Fibroblast of lung (primary cell): ENCODE measurements around the gene ARL4C. TPM values are rescaled to one million over a fixed set of nuclear protein-coding genes. Genes with fewer than 3 reads are reported as not detected.

Source experiments
- DNase-seq, 2 donors: peaks; one replicate each; pipeline versions ENCODE4 v3.0.0 to v3.0.0-alpha.2; 2010; ENCODE audit warnings: low read depth in 2 of 2
- H2AFZ ChIP-seq: 2 replicates; pipeline ENCODE4 v1.5.1; 2012; ENCODE audit warnings: low read length, control low read depth, inconsistent platforms
- H3K27ac ChIP-seq: 2 replicates; pipeline ENCODE4 v1.5.1; 2011; ENCODE audit warnings: low read length, control low read depth; ENCODE audit not compliant: insufficient read depth
- H3K27me3 ChIP-seq: 2 replicates; pipeline ENCODE4 v1.5.1; 2011; ENCODE audit warnings: mild to moderate bottlenecking, low read length; ENCODE audit not compliant: control insufficient read depth, insufficient read depth
- H3K36me3 ChIP-seq: 2 replicates; pipeline ENCODE4 v1.5.1; 2011; ENCODE audit warnings: low read length; ENCODE audit not compliant: control insufficient read depth, insufficient read depth
- H3K4me1 ChIP-seq: 2 replicates; pipeline ENCODE4 v1.5.1; 2011; ENCODE audit warnings: low read length; ENCODE audit not compliant: control insufficient read depth, insufficient read depth; ENCODE audit errors: extremely low read depth
- H3K4me2 ChIP-seq: 2 replicates; pipeline ENCODE4 v1.5.1; 2011; ENCODE audit warnings: low read length, control low read depth; ENCODE audit not compliant: insufficient read depth; ENCODE audit errors: extremely low read depth
- H3K4me3 ChIP-seq, 4 experiments: fragments of 200-600 bp in 1 of 4; sonication (generic) in 1 of 4; replicated peaks in 1 of 4; 2 replicates each; pipeline ENCODE4 v1.5.1; 2011 to 2016; ENCODE audit warnings: low read length in 4 of 4, low read depth in 3 of 4, mild to moderate bottlenecking in 3 of 4, control low read depth in 2 of 4, inconsistent platforms in 1 of 4, mixed read lengths in 1 of 4; ENCODE audit not compliant: insufficient read depth in 1 of 4; ENCODE audit errors: control extremely low read depth in 1 of 4
- H3K79me2 ChIP-seq: 2 replicates; pipeline ENCODE4 v1.5.1; 2012; ENCODE audit warnings: mild to moderate bottlenecking, low read length, inconsistent platforms; ENCODE audit not compliant: control insufficient read depth, insufficient read depth
- H3K9ac ChIP-seq: 2 replicates; pipeline ENCODE4 v1.5.1; 2011; ENCODE audit warnings: mild to moderate bottlenecking, low read length, control low read depth; ENCODE audit not compliant: insufficient read depth
- H3K9me3 ChIP-seq: 2 replicates; pipeline ENCODE4 v1.5.1; 2012; ENCODE audit warnings: low read depth, low read length; ENCODE audit not compliant: control insufficient read depth, insufficient read depth
- H4K20me1 ChIP-seq: 2 replicates; pipeline ENCODE4 v1.5.1; 2011; ENCODE audit warnings: low read length; ENCODE audit not compliant: control insufficient read depth, insufficient read depth; ENCODE audit errors: extremely low read depth
- CTCF ChIP-seq, 2 donors: IDR thresholded peaks in 1 of 2; conservative IDR thresholded peaks in 1 of 2; 1 replicate in 1 of 2; 2 replicates in 1 of 2; pipeline ENCODE4 v1.5.1; 2011 to 2012; ENCODE audit warnings: low read length in 2 of 2, control low read depth in 1 of 2, inconsistent platforms in 1 of 2, low read depth in 1 of 2, mild to moderate bottlenecking in 1 of 2
- EZH2 ChIP-seq: IDR thresholded peaks from 2 replicates; pipeline ENCODE4 v1.5.1; 2012; ENCODE audit warnings: low read length, control low read depth, mild to moderate bottlenecking; ENCODE audit errors: missing control alignments
- polyA plus RNA-seq, 2 donors: library from polyadenylated mRNA; depleted of rRNA in 1 of 2; stranded (reverse) in 1 of 2; unstranded in 1 of 2; fragments of >200 nt; gene quantifications; 2 replicates each; pipeline ENCODE4 v1.2.1, GENCODE V29; 2011 to 2012; ENCODE audit warnings: missing spikeins in 1 of 2
- total RNA-seq: library from RNA; depleted of rRNA; stranded (reverse); fragments of >200 nt; gene quantifications from 2 replicates; pipeline ENCODE4 v1.2.1, GENCODE V29; 2014

The ARL4C gene
- total and polyA plus RNA-seq, 2 donors (not counting 1 experiment from before 2014, with no cell fraction given) = 23.2 to 80.9 TPM

- TF ChIP-seq CTCF (conservative IDR thresholded peaks at IDR 0.05 in 1 of 2, IDR thresholded peaks at IDR 0.05 in 1 of 2; ENCODE audit: low read depth in 1 of 2, low read length in 2 of 2) (no peak), EZH2 (no peak)
- no peak for DNase-seq
- H3K27ac ChIP-seq = no peak overlapping the region
- H4K20me1 ChIP-seq = no peaks in the 10 kb centered on the region
- no peak overlapping the region for H3K9ac ChIP-seq
- no peaks in the 10 kb centered on the region for H3K4me1 ChIP-seq
- H3K4me3 ChIP-seq = no peak overlapping the region
- no peaks in the 10 kb centered on the region for H3K9me3 ChIP-seq
- H2AFZ ChIP-seq = no peak overlapping the region
- no peaks in the 10 kb centered on the region for H3K27me3 ChIP-seq
- H3K4me2 ChIP-seq = no peak overlapping the region
- no peaks in the 10 kb centered on the region for H3K36me3 ChIP-seq
- H3K79me2 ChIP-seq = no peaks in the 10 kb centered on the region
These were observed 22.2 kb upstream of the ARL4C start for GRCh38 chr2:234518986-234519642.

- H3K9me3 ChIP-seq = no peaks in the 10 kb centered on the region
- no peak for DNase-seq
- H2AFZ ChIP-seq = no peak overlapping the region
- no peaks in the 10 kb centered on the region for H3K4me1 ChIP-seq
- no peaks in the 10 kb centered on the region for H3K79me2 ChIP-seq
- no peak overlapping the region for H3K27ac ChIP-seq
- H3K9ac ChIP-seq = no peak overlapping the region
- no peaks in the 10 kb centered on the region for H3K27me3 ChIP-seq
- H3K36me3 ChIP-seq = no peaks in the 10 kb centered on the region
- no peak overlapping the region for H3K4me3 ChIP-seq
- TF ChIP-seq EZH2 = no peak
- TF ChIP-seq CTCF (conservative IDR thresholded peaks at IDR 0.05 in 1 of 2, IDR thresholded peaks at IDR 0.05 in 1 of 2; ENCODE audit: low read depth in 1 of 2, low read length in 2 of 2) = no peak
- H4K20me1 ChIP-seq = no peaks in the 10 kb centered on the region
- no peak overlapping the region for H3K4me2 ChIP-seq
These were observed 21.1 kb upstream of the ARL4C start for GRCh38 chr2:234517971-234518370.

GRCh38 chr2:234514873-234515638, 18.2 kb upstream of the ARL4C start:
- TF ChIP-seq CTCF (conservative IDR thresholded peaks at IDR 0.05 in 1 of 2, IDR thresholded peaks at IDR 0.05 in 1 of 2; ENCODE audit: low read depth in 1 of 2, low read length in 2 of 2) (no peak), EZH2 (no peak)
- no peaks in the 10 kb centered on the region for H3K79me2 ChIP-seq
- H3K27ac ChIP-seq = no peak overlapping the region
- H4K20me1 ChIP-seq = no peaks in the 10 kb centered on the region
- H2AFZ ChIP-seq = no peak overlapping the region
- no peaks in the 10 kb centered on the region for H3K9me3 ChIP-seq
- H3K9ac ChIP-seq = no peak overlapping the region
- H3K27me3 ChIP-seq = no peaks in the 10 kb centered on the region
- no peaks in the 10 kb centered on the region for H3K4me1 ChIP-seq
- DNase-seq = no peak
- H3K4me2 ChIP-seq = no peak overlapping the region
- H3K36me3 ChIP-seq = no peaks in the 10 kb centered on the region
- no peak overlapping the region for H3K4me3 ChIP-seq
